Amniotic epithelial cell (primary cell): Measurements from ENCODE around the gene GAN.

Experiments
- DNase-seq: peaks from one replicate; pipeline ENCODE4 v3.0.0-alpha.2; 2010; ENCODE audit warnings: low read depth

Gene GAN

DNA sequence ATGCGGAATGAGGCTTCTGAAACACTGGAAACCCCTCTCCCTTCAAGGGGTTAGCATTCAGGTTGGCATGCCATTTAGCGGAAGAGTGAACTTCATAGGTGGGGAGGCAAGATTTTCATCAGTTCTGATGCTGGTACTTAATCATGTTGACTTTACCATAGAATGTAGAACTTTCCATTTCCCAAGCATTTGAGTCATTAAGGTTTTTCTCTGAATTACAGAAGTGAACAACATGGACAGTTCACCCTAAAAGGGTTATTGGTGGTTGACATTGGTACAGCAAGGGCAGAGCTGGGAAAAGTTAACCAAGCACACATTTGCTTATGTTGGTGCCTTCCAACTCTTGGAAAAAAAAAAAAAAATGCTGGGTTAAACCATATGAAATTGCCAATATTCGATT is 39.1 kb downstream of the GAN start:
- no peak for DNase-seq

DNA sequence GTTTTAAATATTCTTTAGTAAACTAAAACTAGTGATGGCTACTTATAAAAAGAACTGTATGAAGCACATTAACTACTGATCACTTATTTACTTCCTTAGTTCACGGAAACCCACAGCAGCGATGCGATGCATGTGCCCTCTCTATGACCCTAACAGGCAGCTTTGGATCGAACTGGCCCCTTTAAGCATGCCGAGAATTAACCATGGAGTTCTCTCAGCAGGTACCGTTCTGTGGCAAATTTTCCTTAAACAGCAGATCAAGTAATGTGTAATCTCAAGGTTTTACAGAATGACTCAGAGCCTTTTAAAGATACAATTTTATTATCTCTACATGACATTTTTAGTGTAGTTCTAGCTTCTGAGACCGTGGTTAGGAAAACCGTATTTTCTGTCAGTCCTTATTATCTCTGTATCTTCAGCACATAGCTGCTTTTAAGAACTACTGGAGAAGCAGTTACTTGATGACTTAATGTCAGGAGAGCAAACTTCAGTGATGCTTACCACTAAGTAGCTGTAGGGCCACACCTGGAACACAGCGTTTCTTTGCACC is 43.0 kb downstream of the GAN start:
- DNase-seq, result peak; percentile 66

DNA sequence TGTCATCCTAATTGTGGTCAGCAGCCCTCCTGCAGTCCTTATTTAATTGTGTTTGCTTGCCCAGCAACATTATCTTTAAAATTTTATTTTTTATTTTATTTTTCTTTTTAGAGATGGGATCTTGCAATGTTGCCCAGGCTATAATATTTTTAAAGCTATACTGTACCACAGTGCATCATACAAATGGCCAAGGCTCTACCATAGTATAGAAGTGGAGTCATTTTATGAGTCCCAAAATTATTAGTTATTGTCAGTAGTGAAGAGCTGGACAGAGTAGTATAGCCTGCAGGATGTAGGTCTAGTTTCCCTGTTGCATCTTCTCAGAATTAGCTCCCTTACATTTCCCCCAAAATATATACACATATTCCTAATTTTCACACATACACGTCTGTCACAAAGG is 44.1 kb downstream of the GAN start:
- DNase-seq, result no peak

DNA sequence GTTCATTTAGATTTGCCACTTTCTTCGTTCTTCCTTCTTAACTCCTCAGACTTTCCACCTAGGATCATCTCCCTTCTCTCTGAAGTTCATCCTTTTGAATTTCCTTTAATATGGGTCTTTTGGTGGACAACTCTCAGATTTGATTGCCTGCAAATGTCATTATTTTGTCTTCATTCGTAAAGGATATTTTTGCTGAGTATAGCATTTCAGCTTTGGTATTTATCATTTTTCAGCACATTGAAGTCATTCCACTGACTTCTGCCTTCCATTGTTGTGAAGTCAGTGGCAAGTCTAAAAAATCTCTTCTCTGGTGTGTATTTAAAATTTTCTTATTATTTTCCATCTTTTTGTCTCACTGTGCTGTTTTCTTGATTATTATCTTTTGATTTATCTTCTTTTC is 45.4 kb downstream of the GAN start:
- no peak for DNase-seq

DNA sequence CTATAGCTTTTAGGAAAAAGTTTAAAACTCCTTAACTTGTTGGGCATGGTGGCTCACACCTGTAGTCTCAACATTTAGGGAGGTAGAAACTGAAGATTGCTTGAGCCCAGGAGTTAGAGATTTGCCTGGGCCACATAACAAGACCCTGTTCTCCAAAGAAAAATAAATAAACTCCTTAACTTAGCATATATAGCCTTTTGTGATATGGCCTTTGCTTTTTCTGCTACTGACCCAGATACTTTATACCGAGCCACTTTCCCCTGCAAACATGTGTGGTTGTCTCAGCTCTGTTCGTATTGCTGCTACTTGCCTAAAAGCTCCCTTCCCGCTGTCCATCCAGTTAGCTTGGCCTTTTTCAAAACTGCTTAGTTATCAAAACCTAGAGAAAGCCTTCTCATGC is 51.0 kb downstream of the GAN start:
- DNase-seq, result no peak

DNA sequence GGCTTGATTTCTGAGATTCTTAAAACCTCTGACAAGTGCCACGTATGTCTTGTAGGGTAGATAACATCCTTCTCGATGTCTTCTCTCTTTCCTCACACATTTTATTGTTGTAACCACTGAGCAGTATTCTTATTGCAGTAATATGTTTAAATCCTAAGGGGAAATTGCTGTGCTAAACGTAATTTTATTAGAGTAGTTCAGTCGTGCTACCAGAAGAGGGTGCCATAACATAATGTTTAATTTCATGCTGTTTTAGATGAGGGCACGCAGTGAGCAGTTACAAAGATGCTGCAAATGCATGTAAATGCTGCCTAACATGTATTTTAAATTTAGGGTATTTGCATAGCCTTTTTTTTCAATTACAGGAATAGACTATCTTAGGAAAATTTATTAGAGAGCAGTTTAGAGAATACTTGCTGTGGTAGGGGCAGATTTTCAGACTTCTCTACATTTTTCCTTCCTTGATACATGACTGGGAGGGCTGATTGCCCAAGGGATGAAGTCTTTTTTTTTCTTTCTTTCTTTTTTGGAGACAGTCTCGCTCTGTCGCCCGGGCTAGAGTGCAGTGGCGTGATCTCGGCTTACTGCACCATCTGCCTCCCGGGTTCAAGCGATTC is 51.7 kb downstream of the GAN start:
- peak; percentile 42 for DNase-seq

DNA sequence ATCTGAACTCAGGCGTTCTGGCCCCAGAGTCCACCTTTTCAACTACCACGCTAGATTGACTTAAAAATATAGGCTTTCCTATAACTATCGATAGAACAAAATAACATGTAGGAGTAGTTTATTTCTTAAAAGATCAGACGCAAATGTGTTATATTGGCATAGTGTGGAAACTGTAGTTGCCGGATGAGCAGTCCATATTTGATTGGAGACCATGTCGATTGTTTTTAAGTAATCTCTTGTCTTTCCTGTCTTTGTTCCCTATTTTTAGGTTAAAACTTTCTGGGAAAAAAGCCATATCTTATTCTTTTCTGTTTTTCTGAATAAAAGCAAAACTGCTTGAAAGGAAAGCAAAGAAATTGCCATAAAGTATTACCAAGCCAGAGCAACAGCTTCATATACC is 53.1 kb downstream of the GAN start:
- DNase-seq, result no peak

DNA sequence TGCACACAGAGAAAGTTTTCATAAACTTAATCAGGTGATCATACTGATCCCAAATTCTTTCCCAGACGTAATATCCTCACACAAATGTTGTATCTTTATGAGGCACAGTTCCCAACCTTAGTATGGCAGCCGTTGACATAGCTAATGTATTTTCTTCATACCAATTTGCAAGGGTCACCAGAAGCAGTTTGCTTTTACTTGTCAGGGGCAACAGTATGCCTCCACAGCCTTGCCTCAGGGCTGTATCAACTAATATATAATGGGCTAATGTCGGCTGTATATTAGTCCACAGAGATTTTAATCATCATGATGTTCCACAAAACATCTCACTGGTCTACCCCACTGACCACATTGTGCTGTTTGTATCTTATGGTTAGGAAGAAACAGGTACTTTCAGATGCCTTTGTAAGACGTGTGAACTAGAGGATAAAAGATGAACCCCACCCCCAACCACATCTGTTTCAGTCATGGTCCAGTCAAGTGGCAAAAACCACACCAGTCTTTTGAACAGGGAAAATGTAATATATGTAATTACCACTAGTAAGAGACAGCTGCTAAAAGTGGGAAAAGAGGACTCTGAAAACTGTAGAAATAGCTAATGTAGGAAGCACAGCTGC is 55.2 kb downstream of the GAN start:
- no peak for DNase-seq

DNA sequence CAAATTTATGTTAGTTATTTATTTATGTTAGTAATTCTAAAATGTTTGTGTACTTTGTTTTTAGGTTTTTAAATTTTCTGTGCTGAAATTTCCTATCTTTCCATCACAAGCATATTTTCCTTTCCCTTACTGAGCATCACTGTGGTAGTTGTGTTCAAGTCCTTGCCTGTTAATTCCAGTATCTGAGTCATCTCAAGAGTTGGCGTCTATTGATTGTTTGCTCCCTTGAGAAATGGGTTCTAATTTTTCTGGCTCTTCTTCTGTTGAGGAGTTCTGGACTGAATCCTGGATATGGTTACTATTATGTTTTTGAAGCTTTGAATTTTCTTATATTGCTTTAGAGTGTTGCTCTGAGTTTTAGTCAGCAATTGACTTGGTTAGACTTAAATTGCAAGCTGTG is 56.3 kb downstream of the GAN start:
- DNase-seq, result no peak

DNA sequence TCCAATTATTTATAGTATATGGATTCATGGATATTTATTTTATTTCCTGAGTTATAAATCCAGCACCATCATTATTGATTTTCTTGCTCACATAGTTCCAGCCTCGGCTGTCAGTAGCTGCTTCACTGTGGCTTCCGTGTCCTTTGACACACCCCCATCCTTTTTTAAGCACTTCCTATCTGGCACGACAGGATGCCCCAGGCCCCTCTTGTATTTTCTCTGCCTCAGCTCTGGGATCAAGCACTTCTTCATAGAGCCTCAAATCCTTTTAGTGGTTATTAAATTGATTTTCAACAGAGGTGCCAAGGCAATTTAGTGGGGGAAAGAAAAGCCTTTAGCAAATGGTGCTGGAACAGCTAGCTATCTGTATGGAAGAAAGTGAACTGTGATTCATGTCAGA is 59.8 kb downstream of the GAN start:
- DNase-seq, result no peak

DNA sequence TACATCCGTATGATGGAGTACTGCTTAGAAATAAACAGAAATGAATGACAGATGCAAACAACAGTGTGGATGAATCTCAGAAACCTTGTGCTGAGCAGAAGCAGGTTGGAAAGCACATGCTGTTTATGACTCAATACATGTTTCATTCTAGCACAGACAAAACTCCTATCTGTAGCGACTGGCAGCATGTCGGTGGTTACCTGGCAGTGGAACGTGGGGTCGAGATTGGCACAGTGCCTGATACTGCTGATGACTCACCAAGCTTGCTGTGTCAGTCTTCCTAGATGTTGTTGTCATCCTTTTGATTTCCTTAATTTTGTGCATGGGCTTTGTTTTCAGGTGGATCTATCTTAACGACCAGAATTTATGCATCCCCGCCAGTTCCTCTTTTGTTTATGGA is 62.1 kb downstream of the GAN start:
- peak; percentile 59 for DNase-seq

DNA sequence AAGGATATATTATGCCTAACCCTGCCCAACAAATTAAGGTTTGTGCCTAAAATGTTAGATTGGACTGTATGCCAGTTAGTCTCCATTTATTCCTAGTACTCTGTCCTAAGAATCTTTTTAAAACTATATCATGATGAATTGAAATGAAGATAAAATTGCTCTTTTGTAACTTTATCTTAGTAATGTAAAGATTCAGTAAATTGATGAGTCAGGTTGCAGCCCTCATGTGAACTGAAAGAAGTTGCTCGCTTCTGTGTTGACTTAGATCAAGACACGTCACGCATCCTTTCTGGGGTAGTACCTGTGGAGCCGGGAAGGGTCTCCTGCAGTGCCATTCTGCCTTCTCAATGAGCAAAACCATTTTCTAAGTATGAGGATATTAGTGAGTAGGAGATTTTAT is 63.3 kb downstream of the GAN start:
- no peak for DNase-seq

DNA sequence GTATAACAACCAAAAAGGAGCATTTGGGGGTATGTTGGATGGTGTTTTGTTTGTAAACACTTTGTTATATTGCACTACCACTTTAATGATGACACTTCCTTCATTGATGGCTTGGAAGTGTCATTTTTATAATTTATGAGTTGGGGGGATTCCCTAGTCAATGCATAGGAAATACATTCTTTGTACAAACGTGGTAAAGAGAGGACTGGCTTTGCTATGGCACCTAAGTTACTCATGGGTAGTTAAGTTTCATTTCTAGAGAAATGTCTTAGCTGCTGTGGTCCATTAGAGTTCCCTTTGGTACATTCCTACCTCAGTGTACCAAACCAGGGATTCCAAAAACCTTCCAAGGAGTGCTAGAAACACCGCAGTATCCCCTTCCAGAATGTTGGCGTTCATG is 66.2 kb downstream of the GAN start:
- no peak for DNase-seq

DNA sequence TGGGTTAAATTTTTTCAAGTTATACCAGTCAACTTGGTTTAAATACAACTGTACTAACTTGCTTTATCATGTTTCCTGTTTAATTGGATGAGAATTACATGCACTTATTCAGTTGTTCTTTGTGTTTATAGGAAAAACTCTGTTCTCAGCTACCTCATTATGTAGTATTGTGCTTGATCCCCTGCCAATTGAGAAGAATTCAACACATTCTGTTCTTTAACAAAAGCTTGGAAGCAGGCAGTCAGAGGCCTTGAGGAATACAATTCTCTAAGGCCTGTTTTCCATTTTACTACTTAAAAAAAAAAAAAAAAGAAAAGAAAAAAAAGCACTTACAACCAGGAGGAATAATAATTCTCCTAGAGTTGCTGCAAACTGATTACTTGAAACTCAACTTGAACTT is 69.2 kb downstream of the GAN start:
- peak; percentile 9 for DNase-seq

DNA sequence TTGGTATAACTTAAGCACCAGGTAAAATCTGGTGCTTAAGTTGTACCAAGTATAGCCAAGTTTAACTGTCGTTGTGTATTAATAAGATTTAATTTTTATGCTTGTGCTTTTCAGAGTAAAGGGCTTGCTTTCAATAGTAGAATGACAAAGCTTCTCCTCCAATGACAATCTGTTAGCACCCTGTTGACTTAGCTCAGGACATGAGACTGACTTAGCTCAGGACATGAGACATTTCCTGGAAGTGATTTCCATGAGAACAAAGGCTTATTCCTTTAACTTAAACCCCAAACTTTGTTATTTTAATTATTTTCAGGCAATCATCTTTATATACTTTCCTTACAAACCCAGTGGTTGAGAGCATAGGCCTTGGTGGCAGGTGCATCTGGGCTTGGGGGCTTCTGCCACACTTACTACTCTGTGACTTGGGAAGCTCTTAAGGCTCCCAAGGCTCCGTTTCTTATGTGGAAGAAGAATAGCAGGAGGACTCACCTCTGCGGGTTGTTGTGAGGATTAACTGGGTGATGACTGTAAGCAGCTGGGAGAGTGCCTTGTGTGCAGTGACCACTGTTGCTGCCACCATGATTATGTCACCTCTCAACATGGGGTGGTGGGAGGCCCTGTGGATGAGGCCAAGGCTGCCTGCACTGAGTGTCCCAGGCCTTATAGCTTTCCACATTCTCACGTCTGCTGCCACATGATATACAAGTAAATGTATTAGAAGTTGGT is 70.4 kb downstream of the GAN start:
- DNase-seq, result no peak

DNA sequence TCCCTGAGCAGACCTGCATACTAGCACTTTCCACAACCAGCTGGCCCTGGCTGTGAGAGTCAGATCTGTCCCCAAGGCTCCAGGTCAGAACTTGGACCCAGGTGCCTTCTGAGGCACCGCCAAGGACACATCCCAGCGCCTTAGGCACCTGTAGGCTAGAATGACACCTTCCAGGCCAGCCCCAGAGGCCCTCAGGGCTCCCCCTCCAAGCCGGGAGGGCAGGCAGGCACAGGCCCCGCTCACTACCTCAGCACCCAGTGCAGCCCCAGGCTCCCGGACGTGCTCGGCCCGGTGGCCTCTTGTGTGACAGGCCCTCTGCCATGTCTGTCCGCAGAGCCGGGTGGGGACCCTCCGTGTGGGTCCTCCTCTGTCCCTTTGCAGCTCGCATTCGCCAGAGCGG is 73.6 kb downstream of the GAN start:
- no peak for DNase-seq

DNA sequence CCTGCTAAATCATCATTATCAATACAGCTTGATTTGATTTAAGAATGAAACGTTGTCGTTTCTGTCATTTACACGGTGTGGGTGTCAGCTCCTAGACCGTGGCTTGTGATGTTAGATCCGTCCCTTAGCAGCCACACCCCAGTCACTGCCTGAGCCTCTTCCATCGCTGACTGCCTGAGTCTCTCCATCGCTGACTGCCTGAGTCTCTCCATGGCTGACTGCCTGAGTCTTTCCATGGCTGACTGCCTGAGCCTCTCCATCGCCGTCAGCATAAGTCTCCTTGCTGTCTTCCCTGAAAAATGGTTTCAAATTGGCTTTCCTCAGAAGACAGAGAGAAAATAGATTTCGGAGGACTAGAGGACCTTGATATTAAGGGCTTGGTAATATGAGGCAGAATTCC is 76.1 kb downstream of the GAN start:
- no peak for DNase-seq

DNA sequence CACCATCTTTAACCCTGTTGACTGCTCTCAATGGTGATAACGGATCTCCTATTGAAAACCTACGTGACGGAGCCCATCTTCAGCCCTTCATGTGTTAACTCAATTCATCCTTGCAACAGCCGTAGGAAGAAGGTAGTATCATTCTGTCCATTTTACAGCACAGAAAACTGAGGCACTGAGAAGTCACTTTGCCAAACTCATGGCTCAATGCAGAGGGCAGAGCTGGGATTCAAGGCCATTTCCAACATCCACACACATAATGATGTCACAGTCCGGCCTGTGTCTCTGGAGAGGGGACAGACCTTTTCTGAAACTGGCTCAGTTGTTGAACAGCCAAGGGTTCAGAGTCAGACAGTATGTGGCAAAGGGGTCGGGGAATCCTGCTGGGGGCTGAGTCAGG is 77.2 kb downstream of the GAN start:
- DNase-seq, result no peak

DNA sequence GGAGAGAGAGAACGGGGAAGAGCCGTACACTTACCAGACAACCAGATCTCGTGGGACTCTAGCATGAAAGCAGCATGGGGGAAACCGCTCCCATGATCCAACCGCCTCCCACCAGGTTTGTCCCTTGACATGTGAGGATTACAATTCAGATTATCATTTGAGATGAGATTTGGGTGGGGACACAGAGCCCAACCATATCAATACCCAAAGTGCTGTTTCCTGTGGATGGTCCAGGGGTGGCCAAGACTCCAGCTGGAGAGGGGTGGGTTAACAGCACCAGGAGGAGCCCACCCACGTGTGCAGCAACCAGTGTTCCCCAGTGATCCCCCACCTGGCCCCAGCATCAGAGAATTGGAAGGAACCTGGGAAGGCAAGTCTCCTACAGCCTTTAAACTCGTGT is 79.7 kb downstream of the GAN start:
- DNase-seq, result no peak

DNA sequence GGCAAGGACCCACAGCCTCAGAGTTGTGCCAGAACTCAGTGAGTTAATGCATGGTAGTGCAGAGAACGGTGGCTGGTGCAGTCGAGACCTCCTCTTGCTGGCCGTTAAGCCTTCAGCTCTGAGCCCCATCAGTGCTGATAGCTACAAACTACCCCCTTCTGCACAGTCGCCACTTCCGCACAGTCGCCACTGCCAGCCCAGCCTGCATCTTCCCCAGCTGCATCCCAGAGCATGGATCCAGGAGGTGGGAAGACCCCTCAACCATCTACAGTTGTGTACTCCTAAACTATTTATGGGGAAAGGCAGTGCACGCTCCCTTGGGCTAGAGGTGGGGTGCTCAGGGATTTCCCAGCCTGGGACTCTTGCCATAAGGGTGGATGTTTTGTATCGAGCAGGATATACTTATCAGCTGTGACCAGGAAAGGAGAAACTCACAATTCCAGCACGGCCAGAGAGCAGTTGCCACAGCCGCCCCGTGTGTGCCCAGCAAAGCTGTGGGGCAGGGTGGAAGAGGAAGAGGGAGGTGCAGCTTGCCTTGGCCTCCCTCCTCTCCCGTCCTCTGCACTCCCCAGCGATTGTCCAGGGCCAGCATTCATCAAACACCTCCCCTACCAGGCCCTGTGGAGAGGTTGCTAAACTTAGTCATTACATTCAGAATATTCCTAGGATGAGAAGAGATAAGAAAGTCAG is 80.3 kb downstream of the GAN start:
- DNase-seq, result peak; percentile 80

DNA sequence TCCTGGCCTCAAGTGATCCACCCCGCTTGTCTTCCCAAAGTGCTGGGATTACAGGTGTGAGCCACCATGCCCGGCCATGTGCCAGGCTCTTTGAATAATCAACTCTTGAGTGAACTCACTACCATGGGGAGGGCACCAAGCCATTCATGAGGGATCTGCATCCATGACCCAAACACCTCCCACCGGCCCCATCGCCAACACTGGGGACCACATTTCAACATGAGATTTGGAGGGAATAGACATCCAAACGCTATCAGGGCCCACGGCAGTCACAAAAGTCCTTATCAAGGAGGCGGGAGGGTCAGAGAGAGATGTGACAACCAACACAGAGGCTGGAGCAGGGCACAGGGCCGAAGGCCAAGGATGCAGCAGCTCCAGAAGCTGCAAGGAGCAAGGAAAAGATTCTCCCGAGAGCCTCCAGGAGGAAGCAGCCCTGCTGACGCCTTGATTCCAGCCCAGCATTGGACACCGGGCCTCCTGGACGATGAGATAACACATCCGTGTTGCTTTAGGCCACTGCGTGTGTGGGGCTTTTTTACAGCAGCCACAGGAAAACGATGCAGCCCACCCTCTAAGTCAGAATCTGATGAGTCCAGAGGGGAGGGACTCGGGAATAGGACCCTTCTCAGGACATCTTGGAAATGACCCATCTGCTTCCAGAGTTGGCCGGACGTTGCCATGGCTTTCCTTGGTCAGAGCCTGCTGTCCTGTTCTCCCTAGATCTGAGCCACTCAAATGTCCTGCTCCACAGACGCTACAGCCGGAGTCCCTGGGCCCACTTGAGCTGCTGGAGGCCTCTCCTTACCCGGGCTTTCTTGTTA is 82.5 kb downstream of the GAN start:
- DNase-seq, result no peak
